ENCODE measurements around the gene CLEC18C. TPM values are rescaled to one million over a fixed set of nuclear protein-coding genes. Genes with fewer than 3 reads are reported as not detected.
"Not testable (repeated sequence)": the region's sequence is repeated elsewhere in the genome, so short reads cannot be mapped to it uniquely, and the experiment has no call there.

The CLEC18C gene
- total RNA-seq = 0.11 TPM
- long read RNA-seq = 0 reads

GRCh38 chr16:70173212-70173837 lies at the start of gene CLEC18C:
Gene CLEC18C, plus strand, starts transcription at chr16:70173787. Its CDS starts 492 bp downstream, at chr16:70174279.
- intact Hi-C loops (cut with DNase I) = not testable (repeated sequence)
- peak; percentile 68 for DNase-seq (ENCODE audit: low spot score)

- intact Hi-C loops (cut with DNase I); DNase-seq (ENCODE audit: low spot score): not testable (repeated sequence)
Measured at GRCh38 chr16:70123822-70124221, 49.8 kb upstream of the CLEC18C start.

DNA sequence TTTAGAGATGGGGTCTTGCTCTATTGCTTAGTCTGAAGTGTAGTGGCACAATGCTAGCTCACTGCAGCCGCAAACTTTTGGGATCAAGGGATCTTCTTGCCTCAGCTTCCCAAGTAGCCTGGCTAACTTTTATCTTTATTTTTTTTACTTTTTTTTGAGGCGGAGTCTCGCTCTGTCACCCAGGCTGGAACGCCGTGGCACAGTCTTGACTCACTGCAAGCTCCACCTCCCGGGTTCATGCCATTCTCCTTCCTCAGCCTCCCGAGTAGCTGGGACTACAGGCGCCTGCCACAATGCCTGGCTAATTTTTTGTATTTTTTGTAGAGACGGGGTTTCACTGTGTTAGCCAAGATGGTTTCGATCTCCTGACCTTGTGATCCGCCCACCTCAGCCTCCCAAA lies 47.4 kb upstream of the CLEC18C start:
- intact Hi-C loops (cut with DNase I) = not testable (repeated sequence)
- peak; percentile 69 for DNase-seq (ENCODE audit: low spot score)

DNA sequence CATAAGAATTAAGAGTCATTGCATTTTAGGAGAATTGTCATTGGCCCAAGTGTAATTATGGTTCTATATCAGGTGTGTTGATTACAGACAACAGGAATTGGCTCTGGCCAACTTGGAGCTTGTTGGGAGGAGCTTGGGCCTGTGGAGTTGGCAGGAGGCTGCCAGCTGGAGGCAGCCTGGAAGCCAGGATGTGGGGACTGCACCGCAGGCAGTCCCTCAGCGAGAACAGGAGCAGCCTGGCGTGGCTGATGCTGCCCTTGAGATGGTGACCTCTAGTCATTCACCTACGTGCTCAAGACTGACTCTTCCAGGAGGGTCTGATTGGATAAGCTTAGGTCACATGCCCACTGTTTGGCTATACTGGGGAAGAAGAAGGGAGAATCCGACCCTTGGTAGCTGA lies 45.9 kb upstream of the CLEC18C start:
- intact Hi-C loops (cut with DNase I) = not testable (repeated sequence)
- DNase-seq (ENCODE audit: low spot score) = peak; percentile 36

DNA sequence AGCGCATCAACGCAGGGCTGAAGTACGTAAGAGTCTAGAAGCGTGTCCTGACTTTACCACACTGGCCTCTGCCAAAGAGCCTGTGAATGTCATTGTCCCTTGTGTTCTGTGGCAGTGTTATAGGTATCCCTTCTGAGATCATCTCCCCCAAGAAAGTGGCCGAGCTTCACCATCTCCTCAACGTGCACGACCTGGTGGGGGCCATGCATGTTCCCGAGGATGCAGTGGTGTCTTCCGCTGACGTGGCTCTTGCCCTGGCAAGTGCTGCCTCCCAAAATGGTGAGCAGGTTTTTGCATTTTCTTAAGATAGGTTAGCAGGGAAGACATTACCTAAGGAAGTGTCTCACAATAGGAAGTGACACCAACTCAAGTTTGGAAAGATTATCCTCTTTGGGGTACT lies 44.7 kb upstream of the CLEC18C start:
- intact Hi-C loops (cut with DNase I) = not testable (repeated sequence)
- peak; percentile 51 for DNase-seq (ENCODE audit: low spot score)

DNA sequence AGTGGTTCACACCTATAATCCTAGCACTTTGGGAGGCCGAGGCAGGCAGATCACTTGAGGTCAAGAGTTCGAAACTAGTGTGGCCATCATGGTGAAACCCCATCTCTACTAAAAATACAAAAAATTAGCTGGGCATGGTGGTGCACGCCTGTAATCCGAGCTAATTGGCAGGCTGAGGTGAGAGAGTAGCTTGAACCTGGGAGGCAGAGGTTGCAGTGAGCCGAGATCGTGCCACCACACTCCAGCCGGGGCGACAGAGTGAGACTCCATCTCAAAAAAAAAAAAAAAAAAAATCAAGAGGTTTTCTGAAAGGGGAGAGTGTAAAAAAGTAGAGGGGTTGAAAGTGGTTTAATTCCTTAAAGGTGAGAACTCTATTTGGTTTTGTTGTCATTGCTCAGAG lies 37.8 kb upstream of the CLEC18C start:
- intact Hi-C loops (cut with DNase I) = not testable (repeated sequence)

DNA sequence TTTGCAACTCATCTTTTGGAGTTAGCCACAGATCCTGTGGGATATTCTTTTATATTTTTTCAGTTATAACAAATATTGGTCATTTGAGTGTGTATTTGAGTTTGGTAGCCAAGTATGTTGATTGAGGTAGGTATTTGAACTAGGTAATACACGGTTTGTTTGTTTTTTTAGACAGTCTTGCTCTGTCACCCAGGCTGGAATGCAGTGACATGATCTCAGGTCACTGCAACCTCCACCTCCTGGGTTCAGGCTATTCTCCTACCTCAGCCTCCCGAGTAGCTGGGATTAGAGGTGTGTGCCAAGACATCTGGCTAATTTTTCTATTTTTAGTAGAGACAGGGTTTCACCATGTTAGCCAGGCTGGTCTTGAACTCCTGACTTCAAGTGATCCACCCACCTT lies 37.0 kb upstream of the CLEC18C start:
- intact Hi-C loops (cut with DNase I); DNase-seq (ENCODE audit: low spot score): not testable (repeated sequence)

More for the DNA sequence above, 37.8 kb upstream of the CLEC18C start:
- not testable (repeated sequence) for DNase-seq (ENCODE audit: low spot score)

GRCh38 chr16:70142739-70143138 lies 30.8 kb upstream of the CLEC18C start:
- intact Hi-C loops (cut with DNase I); DNase-seq (ENCODE audit: low spot score): not testable (repeated sequence)

DNA sequence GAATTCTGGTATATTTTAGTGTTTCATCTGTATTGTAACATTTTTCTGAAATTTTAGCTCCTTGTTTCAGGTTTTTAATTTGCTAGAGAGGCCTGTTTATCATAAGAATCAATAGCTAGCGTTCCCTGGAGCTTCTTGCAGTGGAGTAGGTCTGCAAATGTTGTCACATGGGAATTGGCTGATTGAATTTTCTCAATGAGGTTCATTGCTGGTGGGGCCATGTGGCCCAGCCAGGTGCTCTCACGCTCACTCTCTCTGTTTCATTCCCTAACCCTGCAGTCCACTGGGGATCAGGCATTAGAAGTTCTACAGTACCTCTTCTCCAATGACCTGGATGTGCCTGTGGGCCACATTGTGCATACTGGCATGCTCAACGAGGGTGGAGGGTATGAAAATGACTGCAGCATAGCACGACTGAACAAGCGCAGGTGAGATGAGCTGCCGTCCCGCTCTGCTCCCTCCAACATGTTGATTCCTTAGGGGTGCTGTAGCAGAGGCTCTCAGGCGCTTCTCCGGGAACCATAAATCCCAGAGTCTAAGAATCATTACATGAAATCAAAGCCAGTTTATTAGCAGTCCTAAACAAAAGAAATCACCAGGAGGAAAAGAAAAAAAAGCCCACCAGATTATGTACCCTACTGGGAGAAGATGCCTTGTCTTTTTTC lies 30.2 kb upstream of the CLEC18C start:
- DNase-seq (ENCODE audit: low spot score); intact Hi-C loops (cut with DNase I): not testable (repeated sequence)

DNA sequence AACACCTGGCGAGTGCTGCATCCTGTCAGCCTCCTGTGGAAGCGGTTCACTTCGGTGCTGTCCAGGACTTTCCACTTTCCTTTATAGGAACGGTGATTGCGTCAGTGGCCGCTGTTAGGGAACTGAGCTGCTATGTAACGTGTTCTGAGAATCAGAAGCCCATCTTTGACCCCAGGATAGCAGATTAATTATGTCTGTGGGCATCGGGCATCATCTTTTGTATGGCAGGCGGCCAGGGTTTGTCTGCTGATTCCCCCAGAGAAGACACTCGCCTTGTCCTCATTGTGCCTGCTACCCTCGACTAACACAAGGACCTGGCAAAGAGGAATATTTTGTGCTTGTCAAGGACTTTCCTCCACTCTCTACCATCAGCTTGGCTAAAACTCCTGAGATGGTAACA lies 25.7 kb upstream of the CLEC18C start:
- intact Hi-C loops (cut with DNase I); DNase-seq (ENCODE audit: low spot score): not testable (repeated sequence)

- intact Hi-C loops (cut with DNase I); DNase-seq (ENCODE audit: low spot score): not testable (repeated sequence)
Measured at GRCh38 chr16:70148453-70148852, 25.1 kb upstream of the CLEC18C start.

DNA sequence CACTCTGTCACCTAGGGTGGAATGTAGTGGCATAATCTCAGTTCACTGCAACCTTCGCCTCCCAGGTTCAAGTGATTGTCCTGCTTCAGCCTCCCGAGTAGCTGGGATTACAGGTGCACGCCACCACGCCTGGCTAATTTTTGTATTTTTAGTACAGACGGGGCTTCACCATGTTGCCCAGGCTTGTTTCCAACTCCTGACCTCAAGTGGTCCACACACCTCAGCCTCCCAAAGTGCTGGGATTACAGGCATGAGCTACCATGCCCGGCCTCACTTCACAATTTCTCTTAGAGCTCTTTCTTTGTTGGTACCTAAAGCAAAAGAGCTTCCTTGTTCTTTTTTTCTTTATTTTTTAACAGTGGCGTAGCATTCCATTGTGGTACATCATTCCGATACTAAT lies 24.3 kb upstream of the CLEC18C start:
- DNase-seq (ENCODE audit: low spot score); intact Hi-C loops (cut with DNase I): not testable (repeated sequence)

DNA sequence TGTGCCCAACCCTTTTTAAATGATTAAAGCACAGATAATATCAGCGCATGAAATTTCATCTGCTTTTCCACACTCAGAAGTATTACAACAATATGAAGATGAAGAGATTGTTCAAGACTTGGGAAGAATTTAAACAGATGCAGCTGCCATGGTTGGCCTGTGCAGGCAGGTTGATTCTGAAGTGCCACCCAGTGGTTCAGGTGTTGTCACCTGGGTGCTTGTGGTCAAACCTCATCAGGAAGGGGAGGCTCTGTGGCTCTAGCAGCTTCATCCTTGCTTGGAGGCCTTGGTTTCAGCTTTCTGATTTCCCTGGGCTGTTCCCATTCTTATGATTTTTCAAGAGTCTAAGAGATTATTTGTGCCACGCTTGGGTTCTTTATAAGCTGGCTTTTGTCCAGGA lies 22.2 kb upstream of the CLEC18C start:
- no peak for DNase-seq (ENCODE audit: low spot score)
- intact Hi-C loops (cut with DNase I) = loop anchor here (10.0 kb wide), 1 partner anchor 123 kb away; no protein-coding TSS in a partner anchor

GRCh38 chr16:70151941-70152509 lies 21.6 kb upstream of the CLEC18C start:
- DNase-seq (ENCODE audit: low spot score) = no peak
- intact Hi-C loops (cut with DNase I) = loop anchor here (10.0 kb wide), 1 partner anchor 123 kb away; no protein-coding TSS in a partner anchor

DNA sequence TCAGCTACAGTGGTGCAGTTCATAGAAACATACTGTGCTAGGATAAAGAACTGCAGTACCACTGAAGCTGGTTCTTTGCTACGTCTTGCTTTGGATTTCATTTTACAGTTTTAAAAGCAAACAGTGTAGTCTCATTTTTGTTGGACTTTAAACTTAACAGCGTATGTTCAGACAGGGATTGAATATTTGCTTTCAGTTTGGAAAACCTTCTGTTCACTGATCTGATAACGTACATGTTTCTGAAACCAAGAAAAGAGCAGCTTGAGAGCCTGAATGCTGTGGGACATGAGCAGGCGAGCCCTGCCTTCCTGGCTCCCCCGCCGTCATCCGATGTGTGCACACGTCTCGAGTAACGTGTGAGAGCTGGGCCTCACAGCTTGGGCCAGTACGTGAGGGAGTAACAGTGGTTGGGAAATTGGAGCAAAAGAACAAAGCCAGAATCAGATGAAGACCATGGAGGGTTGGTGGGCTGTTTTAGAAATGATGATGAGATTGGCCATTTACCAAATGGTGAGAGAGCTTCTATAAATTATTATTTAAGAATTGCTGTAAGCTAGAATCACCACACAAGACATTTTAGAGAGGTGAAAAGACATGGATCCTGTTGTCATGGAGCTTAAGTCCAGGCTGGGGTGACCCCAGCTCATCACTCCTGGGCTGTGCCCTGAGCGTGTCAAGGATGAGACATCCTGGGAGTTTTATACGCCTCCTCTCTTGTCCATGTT lies 20.8 kb upstream of the CLEC18C start:
- intact Hi-C loops (cut with DNase I) = loop anchor here (10.0 kb wide), 1 partner anchor 122 kb away; no protein-coding TSS in a partner anchor
- no peak for DNase-seq (ENCODE audit: low spot score)

- not testable (repeated sequence) for DNase-seq (ENCODE audit: low spot score)
- intact Hi-C loops (cut with DNase I) = loop anchor here (10.0 kb wide), 1 partner anchor 120 kb away; no protein-coding TSS in a partner anchor
Measured at GRCh38 chr16:70154736-70155135, 18.9 kb upstream of the CLEC18C start.

DNA sequence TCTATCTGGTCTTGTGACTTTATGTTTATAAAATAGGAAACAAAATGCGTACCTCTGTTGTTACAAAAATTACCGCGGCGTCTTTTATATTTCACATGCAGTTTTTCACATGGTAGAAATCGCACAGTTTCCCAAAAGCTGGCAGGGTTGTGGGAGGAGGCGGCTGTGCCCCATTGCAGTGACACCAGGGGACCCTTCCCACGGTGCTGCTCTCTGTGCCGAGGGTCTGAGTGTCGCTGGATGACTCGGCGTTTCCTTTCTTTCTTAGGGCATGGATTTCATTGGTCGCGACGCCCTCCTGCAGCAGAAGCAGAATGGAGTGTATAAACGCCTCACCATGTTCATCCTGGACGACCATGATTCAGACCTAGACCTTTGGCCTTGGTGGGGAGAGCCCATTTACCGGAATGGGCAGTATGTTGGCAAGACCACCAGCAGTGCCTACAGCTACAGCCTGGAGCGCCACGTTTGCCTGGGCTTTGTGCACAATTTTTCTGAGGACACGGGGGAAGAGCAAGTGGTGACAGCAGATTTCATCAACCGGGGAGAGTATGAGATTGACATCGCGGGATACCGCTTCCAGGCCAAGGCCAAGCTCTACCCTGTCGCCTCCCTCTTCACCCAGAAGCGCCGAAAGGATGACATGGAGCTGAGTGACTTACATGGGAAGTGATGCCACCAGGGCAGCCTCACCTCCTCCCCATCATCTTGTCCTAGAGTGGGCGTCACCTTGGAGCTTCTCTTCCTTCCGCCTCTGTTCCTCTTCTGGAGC lies 17.2 kb upstream of the CLEC18C start:
- intact Hi-C loops (cut with DNase I) = loop anchor here (10.0 kb wide), 1 partner anchor 118 kb away; no protein-coding TSS in a partner anchor
- DNase-seq (ENCODE audit: low spot score) = peak; percentile 67

GRCh38 chr16:70157105-70157476 lies 16.5 kb upstream of the CLEC18C start:
- intact Hi-C loops (cut with DNase I) = loop anchor here (10.0 kb wide), 1 partner anchor 118 kb away; no protein-coding TSS in a partner anchor
- peak; percentile 68 for DNase-seq (ENCODE audit: low spot score)

All from cardiac septum (tissue), 1 donor.